Measurements from ENCODE around the gene SOS1. TPM values are rescaled to one million over a fixed set of nuclear protein-coding genes. Genes with fewer than 3 reads are reported as not detected.

Gene SOS1
- total and polyA plus RNA-seq, 2 of the 13 experiments (the other 11 are each of a cell fraction or from before 2014, with no cell fraction given) = 20.8 to 60.4 TPM

- TF ChIP-seq ZBTB10 (CRISPR knock-in tag; IDR thresholded peaks at IDR 0.05; ENCODE audit: borderline replicate concordance) (0 out of 2 replicates have a peak, but pooled peaks have one; percentile 29), KMT2A (CRISPR knock-in tag; IDR thresholded peaks at IDR 0.05) (peak; percentile 87), ZSCAN20 (CRISPR knock-in tag; IDR thresholded peaks at IDR 0.05; ENCODE audit: borderline replicate concordance) (peak; percentile 51; the same call in 1 of the 2 replicates), GLI4 (CRISPR knock-in tag; IDR thresholded peaks at IDR 0.05; ENCODE audit: borderline replicate concordance) (peak; percentile 89; the same call in 1 of the 2 replicates), HDAC1 (CRISPR knock-in tag; IDR thresholded peaks at IDR 0.05) (peak; percentile 30; the same call in 1 of the 2 replicates), PBX2 (CRISPR knock-in tag; IDR thresholded peaks at IDR 0.05) (no peak), PITX1 (CRISPR knock-in tag; IDR thresholded peaks at IDR 0.05) (0 out of 2 replicates have a peak, but pooled peaks have one; percentile 28), SMC3 (IDR thresholded peaks at IDR 0.05; ENCODE audit: low read length) (peak; percentile 3; the same call in 1 of the 2 replicates), ZNF234 (CRISPR knock-in tag; conservative IDR thresholded peaks at IDR 0.05) (0 out of 2 replicates have a peak, but pooled peaks have one; percentile 68), FOXC1 (CRISPR knock-in tag; IDR thresholded peaks at IDR 0.05; ENCODE audit: borderline replicate concordance) (0 out of 2 replicates have a peak, but pooled peaks have one; percentile 56), ZNF205 (CRISPR knock-in tag; IDR thresholded peaks at IDR 0.05) (0 out of 2 replicates have a peak, but pooled peaks have one; percentile 31), ARID3A (IDR thresholded peaks at IDR 0.05; ENCODE audit: low read depth, low read length) (no peak), ISL2 (CRISPR knock-in tag; IDR thresholded peaks at IDR 0.05) (peak; percentile 55; the same call in 1 of the 2 replicates), SOX5 (CRISPR knock-in tag; IDR thresholded peaks at IDR 0.05; ENCODE audit: borderline replicate concordance) (no peak), CTCF (CRISPR knock-in tag; IDR thresholded peaks at IDR 0.05) (peak; percentile 62), MYC (CRISPR knock-in tag; IDR thresholded peaks at IDR 0.05; ENCODE audit: borderline replicate concordance) (0 out of 2 replicates have a peak, but pooled peaks have one; percentile 0), KDM5B (CRISPR knock-in tag; IDR thresholded peaks at IDR 0.05; ENCODE audit: borderline replicate concordance) (peak; percentile 21; the same call in 1 of the 2 replicates), ZBTB42 (CRISPR knock-in tag; IDR thresholded peaks at IDR 0.05) (0 out of 2 replicates have a peak, but pooled peaks have one; percentile 64), ZNF773 (CRISPR knock-in tag; IDR thresholded peaks at IDR 0.05; ENCODE audit: borderline replicate concordance) (peak; percentile 83; the same call in 1 of the 2 replicates), TBX2 (CRISPR knock-in tag; IDR thresholded peaks at IDR 0.05; ENCODE audit: borderline replicate concordance) (peak; percentile 61)
These were observed 925 bp downstream of the SOS1 start (continued) for GRCh38 chr2:39119732-39120520.

Measured in HepG2 (cell line).